Stimulated activated CD4-positive, alpha-beta T cell treated with anti-CD3 and anti-CD28 coated beads, Interleukin-1b, Interleukin-23, amount 100 ng/mL, for 4 hours (primary cell): ENCODE results near the gene FBXL17.
"Not testable (repeated sequence)": the region's sequence is repeated elsewhere in the genome, so short reads cannot be mapped to it uniquely, and the experiment has no call there.

ENCODE experiments used
- DNase-seq, 2 donors: peaks; one replicate each; pipeline ENCODE4 v3.0.0-alpha.2; 2020; ENCODE audit warnings: low read depth in 2 of 2

Gene FBXL17

GRCh38 chr5:108164574-108164973 is 217.3 kb downstream of the FBXL17 start:
- no peak for DNase-seq

- DNase-seq, result not testable (repeated sequence)
Observed at GRCh38 chr5:108152854-108153253, 229.0 kb downstream of the FBXL17 start.

DNA sequence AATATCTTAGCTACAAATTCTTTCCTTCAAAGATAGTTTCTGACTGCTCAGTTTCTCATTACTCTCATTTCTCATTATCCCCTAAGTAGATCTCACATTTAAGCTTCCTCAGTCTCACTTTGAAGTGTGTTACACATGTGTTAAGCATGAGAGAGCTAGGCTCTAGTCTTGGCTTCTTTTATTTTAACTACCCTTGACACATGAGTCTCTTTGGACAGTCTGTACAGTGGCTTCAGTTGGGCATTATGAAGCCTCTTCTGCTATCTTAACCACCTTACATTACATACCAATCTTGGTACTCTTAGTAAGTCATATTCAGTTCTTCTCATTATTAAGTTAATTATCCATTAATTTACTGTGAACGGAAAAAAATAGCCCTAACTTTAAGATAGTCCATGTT is 232.5 kb downstream of the FBXL17 start:
- no peak for DNase-seq

GRCh38 chr5:108148715-108149139 is 233.2 kb downstream of the FBXL17 start:
- DNase-seq, result no peak

DNA sequence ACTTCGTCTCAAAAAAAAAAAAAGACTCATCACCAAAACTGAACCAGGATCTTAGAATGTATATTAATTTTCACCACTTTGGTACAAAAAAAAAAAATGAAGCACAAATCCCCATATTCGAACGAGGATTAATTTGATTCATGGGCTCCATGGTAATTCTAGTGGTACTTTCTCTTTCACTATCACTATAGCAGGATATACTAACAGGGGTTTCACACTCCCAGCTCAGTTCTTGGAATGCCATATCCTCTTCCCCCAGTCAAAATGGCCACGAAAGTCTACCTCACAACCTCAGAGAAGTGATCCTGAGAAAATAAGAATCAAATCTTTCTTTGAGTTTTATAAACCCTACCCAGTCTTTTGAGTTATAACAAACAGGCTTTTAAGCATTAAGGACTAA is 235.7 kb downstream of the FBXL17 start:
- no peak for DNase-seq

- DNase-seq, result no peak
Observed at GRCh38 chr5:108145351-108145750, 236.5 kb downstream of the FBXL17 start.

DNA sequence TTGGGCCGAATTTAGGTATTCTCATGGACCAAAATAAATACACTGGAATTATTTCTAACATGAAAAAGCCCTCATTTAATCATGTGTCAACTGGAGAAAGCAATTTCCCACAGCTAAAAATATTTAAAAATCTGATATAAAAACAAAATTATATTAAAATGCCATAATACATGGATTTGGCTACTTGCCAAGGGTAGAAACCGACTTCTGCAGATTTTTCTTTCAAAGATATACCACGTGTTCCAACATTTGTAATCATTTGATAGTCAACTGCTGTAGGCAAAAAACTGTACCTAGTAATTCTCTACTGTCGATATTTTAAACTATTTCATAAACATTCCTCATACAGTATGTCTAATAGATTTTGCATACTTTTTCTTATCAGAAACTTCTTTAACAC is 237.6 kb downstream of the FBXL17 start:
- DNase-seq, result no peak

DNA sequence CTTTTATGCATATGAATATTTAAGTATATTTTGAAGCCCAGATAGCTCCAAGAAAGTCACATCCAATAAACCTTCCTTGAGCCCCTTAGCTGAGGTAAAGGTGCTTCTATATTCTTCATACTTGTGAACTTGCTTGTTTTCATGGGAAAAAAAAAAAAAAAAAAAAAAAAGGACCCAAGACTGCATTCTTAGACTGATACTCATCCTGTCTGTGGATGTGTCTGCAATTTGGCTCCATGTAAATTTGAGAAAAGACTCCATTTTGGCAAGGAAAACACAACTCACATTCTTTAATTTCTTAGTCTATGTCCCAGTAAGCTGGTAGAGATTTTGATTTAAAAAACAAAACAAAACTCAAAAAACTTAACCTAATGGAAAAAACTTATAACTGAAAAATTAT is 238.3 kb downstream of the FBXL17 start:
- no peak for DNase-seq

DNA sequence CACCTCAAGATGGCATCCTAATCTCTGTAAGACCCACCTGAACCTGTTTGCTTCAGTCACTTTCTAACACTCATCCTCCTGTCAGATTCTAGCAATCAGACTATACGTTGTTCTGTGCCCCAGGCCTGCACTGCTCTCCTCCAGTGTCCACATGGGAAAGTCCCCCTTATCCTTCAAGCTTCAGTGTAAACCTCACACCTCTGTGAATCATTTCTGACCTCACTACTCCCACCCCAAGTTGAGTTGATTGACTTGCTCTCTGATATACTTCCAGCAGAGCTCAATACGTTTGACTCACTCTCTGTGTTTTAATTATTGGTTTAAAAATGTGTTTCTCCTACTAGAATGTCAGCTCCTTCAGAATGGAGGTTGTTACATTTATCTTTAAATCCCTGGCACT is 240.2 kb downstream of the FBXL17 start:
- DNase-seq, result no peak

DNA sequence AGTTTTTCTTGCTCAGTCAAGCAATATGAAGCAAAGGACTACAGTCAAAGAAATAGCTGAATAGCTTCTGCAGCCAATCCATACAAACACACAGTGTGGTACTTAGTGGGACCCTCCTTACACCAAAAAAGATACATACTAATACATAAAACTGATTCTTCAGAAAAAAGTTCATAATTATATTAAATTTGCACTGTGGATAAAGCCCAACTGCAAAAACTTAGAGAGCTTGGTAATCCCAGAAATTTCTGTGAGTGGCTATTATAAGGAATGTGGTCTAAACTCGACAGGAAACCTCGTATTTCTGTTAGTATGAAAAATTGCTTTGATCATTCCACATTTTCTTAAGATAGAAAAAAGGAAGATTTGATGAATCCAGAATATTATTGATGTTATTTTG is 245.4 kb downstream of the FBXL17 start:
- DNase-seq, result no peak

- no peak for DNase-seq
Observed at GRCh38 chr5:108129129-108129528, 252.8 kb downstream of the FBXL17 start.

- DNase-seq, result no peak
Observed at GRCh38 chr5:108125771-108126511, 256.0 kb downstream of the FBXL17 start.

- DNase-seq, result no peak
Observed at GRCh38 chr5:108124596-108124995, 257.3 kb downstream of the FBXL17 start.

DNA sequence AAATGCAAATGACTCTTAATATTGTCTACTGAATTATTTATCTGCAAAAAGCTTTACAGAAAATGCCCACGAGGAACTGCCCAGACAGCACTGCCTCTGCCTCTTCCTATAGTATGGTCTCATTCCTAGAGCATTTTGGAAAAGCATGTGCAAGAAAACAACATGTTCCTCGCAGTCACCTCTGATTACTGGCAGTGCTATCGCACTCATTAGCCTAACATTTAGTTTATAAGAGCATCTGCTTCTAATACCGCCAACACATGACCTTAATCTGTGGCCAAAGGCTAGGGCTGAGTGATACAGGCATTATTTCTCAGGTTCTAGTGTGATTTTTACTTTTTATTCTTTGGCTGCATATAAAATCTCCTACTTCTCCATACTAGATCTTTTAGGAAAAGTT is 259.2 kb downstream of the FBXL17 start:
- DNase-seq, result no peak

- DNase-seq, result no peak
Observed at GRCh38 chr5:108118813-108119514, 262.9 kb downstream of the FBXL17 start.

GRCh38 chr5:108115673-108116072 is 266.2 kb downstream of the FBXL17 start:
- no peak for DNase-seq

- no peak for DNase-seq
Observed at GRCh38 chr5:108113950-108114349, 267.9 kb downstream of the FBXL17 start.

GRCh38 chr5:108111736-108112135 is 270.2 kb downstream of the FBXL17 start:
- no peak for DNase-seq

DNA sequence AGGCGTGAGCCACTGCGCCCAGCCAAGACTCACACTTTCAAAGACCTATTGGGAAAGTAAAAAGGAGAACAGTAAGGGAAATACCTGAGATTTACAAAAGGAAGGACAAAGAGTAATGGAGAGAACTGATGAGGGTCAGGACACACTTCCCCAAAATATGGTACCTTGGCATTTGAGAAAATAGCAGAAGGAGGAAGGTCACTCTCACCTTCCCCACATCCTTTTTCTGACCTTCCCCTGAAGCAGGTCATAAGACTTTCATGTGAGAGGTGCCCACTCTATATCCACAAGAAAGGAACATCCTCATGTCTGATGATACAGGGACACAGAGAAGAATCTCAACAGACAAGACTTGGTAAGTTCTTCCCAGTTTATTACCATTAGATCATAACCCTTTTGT is 272.8 kb downstream of the FBXL17 start:
- DNase-seq, result no peak

GRCh38 chr5:108104448-108104847 is 277.4 kb downstream of the FBXL17 start:
- no peak for DNase-seq

- DNase-seq, result no peak
Observed at GRCh38 chr5:108102463-108102862, 279.4 kb downstream of the FBXL17 start.

DNA sequence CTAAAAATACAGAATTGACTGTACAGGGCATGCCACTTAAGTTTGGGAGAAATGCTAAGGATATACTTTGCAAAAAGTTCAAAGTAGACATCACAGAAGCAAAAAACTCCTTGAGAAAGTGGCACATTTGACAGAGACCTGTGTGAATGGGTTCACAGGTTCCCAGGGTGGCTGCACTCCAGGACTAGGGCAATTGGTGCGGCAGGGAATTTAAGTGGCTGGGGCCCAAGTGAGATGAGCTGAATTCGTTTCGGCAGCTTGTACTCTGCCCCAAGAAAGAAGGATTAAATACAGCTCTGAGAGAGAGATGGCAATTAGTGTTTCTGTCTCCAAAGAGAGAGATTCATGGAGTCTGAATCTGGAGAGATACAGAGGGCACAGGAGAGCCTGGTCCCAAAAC is 280.1 kb downstream of the FBXL17 start:
- no peak for DNase-seq

- DNase-seq, result no peak
Observed at GRCh38 chr5:108101130-108101529, 280.8 kb downstream of the FBXL17 start.
